ENCODE measurements around the gene POLR3H. TPM values are rescaled to one million over a fixed set of nuclear protein-coding genes. Genes with fewer than 3 reads are reported as not detected.

The POLR3H gene
- total RNA-seq, 1 experiment from 2014 or later = 92.1 TPM

- Histone ChIP-seq H3K9me3 (ENCODE audit: low read depth, low read length, poor library complexity, severe bottlenecking) (no peaks in the 10 kb centered on the region), H3K36me3 (ENCODE audit: insufficient read depth, low read length, poor library complexity, severe bottlenecking) (no peaks in the 10 kb centered on the region), H3K4me3 (ENCODE audit: low read depth, low read length, poor library complexity, severe bottlenecking) (no peak overlapping the region), H3K27ac (ENCODE audit: low read depth, low read length, poor library complexity, severe bottlenecking) (no peak overlapping the region), H3K27me3 (replicated peaks; ENCODE audit: insufficient read depth, low read depth, low read length, poor library complexity) (no peaks in the 10 kb centered on the region), H3K4me1 (ENCODE audit: insufficient read depth, low read length, poor library complexity, severe bottlenecking) (peaks cover 16% of the 10 kb centered on the region)
- intact Hi-C loops (cut with micrococcal nuclease; ENCODE audit: unreplicated experiment) = no loop called here
- TF ChIP-seq, protein P1, sequence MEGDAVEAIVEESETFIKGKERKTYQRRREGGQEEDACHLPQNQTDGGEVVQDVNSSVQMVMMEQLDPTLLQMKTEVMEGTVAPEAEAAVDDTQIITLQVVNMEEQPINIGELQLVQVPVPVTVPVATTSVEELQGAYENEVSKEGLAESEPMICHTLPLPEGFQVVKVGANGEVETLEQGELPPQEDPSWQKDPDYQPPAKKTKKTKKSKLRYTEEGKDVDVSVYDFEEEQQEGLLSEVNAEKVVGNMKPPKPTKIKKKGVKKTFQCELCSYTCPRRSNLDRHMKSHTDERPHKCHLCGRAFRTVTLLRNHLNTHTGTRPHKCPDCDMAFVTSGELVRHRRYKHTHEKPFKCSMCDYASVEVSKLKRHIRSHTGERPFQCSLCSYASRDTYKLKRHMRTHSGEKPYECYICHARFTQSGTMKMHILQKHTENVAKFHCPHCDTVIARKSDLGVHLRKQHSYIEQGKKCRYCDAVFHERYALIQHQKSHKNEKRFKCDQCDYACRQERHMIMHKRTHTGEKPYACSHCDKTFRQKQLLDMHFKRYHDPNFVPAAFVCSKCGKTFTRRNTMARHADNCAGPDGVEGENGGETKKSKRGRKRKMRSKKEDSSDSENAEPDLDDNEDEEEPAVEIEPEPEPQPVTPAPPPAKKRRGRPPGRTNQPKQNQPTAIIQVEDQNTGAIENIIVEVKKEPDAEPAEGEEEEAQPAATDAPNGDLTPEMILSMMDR (conservative IDR thresholded peaks at IDR 0.05; ENCODE audit: low read depth, low read length) = no peak
- no peak for TF ChIP-seq EZH2 (IDR thresholded peaks at IDR 0.05; ENCODE audit: borderline replicate concordance, low read depth, low read length, poor library complexity, severe bottlenecking)
- BruUV-seq (replicated peaks) = no TSS peak
- CTCF ChIA-PET = interaction anchor here (1.3 kb wide), 1 partner anchor 76 kb away, joined by 3 read pairs; no protein-coding TSS in a partner anchor
- POLR2A ChIA-PET (ENCODE audit: low non-redundant PET) = no interaction called here
- no peak for DNase-seq (ENCODE audit: low spot score)
Observed at GRCh38 chr22:41480397-41480735, 63.9 kb downstream of the POLR3H start.

DNA sequence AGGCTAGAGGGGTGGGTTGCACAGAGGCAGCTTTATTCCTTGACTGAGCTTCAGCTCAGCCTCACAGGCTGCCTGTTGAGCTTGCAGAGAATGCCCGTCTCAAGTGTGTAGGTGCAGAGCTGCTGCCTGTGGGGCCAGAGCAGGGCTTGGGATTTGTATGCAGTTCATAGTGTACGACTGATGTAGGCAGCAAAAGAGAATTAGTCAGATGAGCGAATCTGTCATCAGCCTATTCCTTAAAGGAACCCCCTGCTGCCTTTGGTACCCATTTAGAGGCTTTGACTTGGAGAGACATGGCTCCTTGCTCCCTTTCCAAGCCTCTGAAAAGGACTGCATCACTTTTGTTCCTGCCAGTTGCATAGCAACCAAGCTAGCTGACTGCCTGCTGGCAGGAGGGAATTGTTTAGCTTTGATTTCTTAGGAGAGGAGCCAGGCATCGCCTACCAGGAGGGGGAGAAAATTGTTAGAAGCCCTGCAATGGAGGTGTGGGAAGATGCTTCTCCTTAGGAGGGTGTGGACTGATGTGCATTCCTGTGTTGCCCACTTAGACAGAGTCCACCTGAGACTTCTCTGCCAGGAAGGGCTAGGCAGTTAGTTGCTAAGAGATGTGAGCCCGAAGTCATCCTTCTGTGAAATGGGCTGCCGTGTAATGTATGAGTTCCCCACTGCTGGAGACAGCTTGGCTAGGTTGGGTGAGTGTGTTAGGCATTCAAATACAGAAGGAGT is 64.4 kb downstream of the POLR3H start:
- POLR2A ChIA-PET (ENCODE audit: low non-redundant PET) = no interaction called here
- BruUV-seq (replicated peaks) = no TSS peak
- H3K4me3 ChIP-seq (ENCODE audit: low read depth, low read length, poor library complexity, severe bottlenecking) = no peak overlapping the region

GRCh38 chr22:41478891-41479521 is 65.3 kb downstream of the POLR3H start:
- H3K27ac ChIP-seq (ENCODE audit: low read depth, low read length, poor library complexity, severe bottlenecking) = no peak overlapping the region
- H3K4me3 ChIP-seq (ENCODE audit: low read depth, low read length, poor library complexity, severe bottlenecking) = no peak overlapping the region
- H3K4me1 ChIP-seq (ENCODE audit: insufficient read depth, low read length, poor library complexity, severe bottlenecking) = peaks cover 16% of the 10 kb centered on the region
- ChIA-PET CTCF (interaction anchor here (1.3 kb wide), 1 partner anchor 75 kb away, joined by 3 read pairs; no protein-coding TSS in a partner anchor), POLR2A (ENCODE audit: low non-redundant PET) (no interaction called here)
- DNase-seq (ENCODE audit: low spot score) = no peak
- intact Hi-C loops (cut with micrococcal nuclease; ENCODE audit: unreplicated experiment) = no loop called here
- no TSS peak for BruUV-seq (replicated peaks)
- H3K36me3 ChIP-seq (ENCODE audit: insufficient read depth, low read length, poor library complexity, severe bottlenecking) = no peaks in the 10 kb centered on the region
- TF ChIP-seq EZH2 (IDR thresholded peaks at IDR 0.05; ENCODE audit: borderline replicate concordance, low read depth, low read length, poor library complexity, severe bottlenecking) = no peak
- TF ChIP-seq, protein P1 (conservative IDR thresholded peaks at IDR 0.05; ENCODE audit: low read depth, low read length) = no peak
- no peaks in the 10 kb centered on the region for H3K9me3 ChIP-seq (ENCODE audit: low read depth, low read length, poor library complexity, severe bottlenecking)
- no peaks in the 10 kb centered on the region for H3K27me3 ChIP-seq (replicated peaks; ENCODE audit: insufficient read depth, low read depth, low read length, poor library complexity)

More for the DNA sequence above, 64.4 kb downstream of the POLR3H start:
- DNase-seq (ENCODE audit: low spot score) = peak; percentile 70
- peaks cover 16% of the 10 kb centered on the region for H3K4me1 ChIP-seq (ENCODE audit: insufficient read depth, low read length, poor library complexity, severe bottlenecking)
- no peaks in the 10 kb centered on the region for H3K27me3 ChIP-seq (replicated peaks; ENCODE audit: insufficient read depth, low read depth, low read length, poor library complexity)
- no peak overlapping the region for H3K27ac ChIP-seq (ENCODE audit: low read depth, low read length, poor library complexity, severe bottlenecking)
- CTCF ChIA-PET = interaction anchor here (1.3 kb wide), 1 partner anchor 76 kb away, joined by 3 read pairs; no protein-coding TSS in a partner anchor
- no peaks in the 10 kb centered on the region for H3K9me3 ChIP-seq (ENCODE audit: low read depth, low read length, poor library complexity, severe bottlenecking)
- intact Hi-C loops (cut with micrococcal nuclease; ENCODE audit: unreplicated experiment) = no loop called here
- H3K36me3 ChIP-seq (ENCODE audit: insufficient read depth, low read length, poor library complexity, severe bottlenecking) = no peaks in the 10 kb centered on the region
- TF ChIP-seq, protein P1 (conservative IDR thresholded peaks at IDR 0.05; ENCODE audit: low read depth, low read length) = no peak
- no peak for TF ChIP-seq EZH2 (IDR thresholded peaks at IDR 0.05; ENCODE audit: borderline replicate concordance, low read depth, low read length, poor library complexity, severe bottlenecking)

Data from A673 (cell line).